OCI-LY7 (cell line): ENCODE results near the gene MAVS.

ENCODE experiments used
- CTCF ChIP-seq: fragments of 200-600 bp; sonication (generic); conservative IDR thresholded peaks from 2 replicates; pipeline ENCODE4 v1.5.1; 2014; ENCODE audit warnings: mild to moderate bottlenecking, antibody characterized with exemption, low read length, moderate library complexity, mixed read lengths
- EZH2phosphoT487 ChIP-seq: fragments of 200-600 bp; sonication (generic); IDR thresholded peaks from 2 replicates; pipeline ENCODE4 v1.6.1; 2018; ENCODE audit warnings: low read depth, borderline replicate concordance, mild to moderate bottlenecking, mixed run types, antibody characterized with exemption, low read length, moderate library complexity, mixed read lengths

- TF ChIP-seq CTCF, result no peak
- TF ChIP-seq EZH2phosphoT487, result no peak
Measured at GRCh38 chr20:3874194-3874844, 27.7 kb downstream of the MAVS start.
